K562 (cell line): ENCODE results near the gene IGFL1. TPM values are rescaled to one million over a fixed set of nuclear protein-coding genes. Genes with fewer than 3 reads are reported as not detected.

Experiments used
- ATAC-seq: fragments of 200-7000 bp; cut with Tn5 transposase; 3 replicates; pipeline ENCODE4 v1.9.1; 2020; ENCODE audit warnings: moderate library complexity
- BruUV-seq: library from RNA; stranded (reverse); fragments of 400-500 nt; replicated peaks from 2 replicates; lab custom pipeline; 2021; lab: Mats Ljungman, UMichigan
- CTCF ChIA-PET: fragments of 300-600 bp; formaldehyde crosslinking; extraction: SDS; loops from one replicate; lab custom pipeline; 2021; ENCODE audit warnings: low intra/inter-chr PET ratio; lab: Yijun Ruan, JAX
- POLR2A ChIA-PET: fragments of 300-600, 350-650 bp; sonication (Branson Sonifier 250); formaldehyde crosslinking; extraction: SDS; loops from one replicate; lab custom pipeline; 2021; ENCODE audit warnings: antibody characterized with exemption, inconsistent platforms; lab: Yijun Ruan, JAX
- DNase-seq, 4 experiments: peaks; one replicate each; pipeline versions ENCODE4 v3.0.0 to v3.0.0-alpha.2; 2011 to 2018; ENCODE audit warnings: low spot score in 3 of 4, mixed read lengths in 3 of 4; ENCODE audit errors: extremely low read depth in 1 of 4
- FAIRE-seq: peaks from 2 replicates; lab custom pipeline; 2011; peaks lifted over from hg19 to GRCh38; lab: Jason Lieb, UNC
- H2AFZ ChIP-seq: 2 replicates; pipeline ENCODE4 v1.6.0; 2011; ENCODE audit warnings: low read depth, low read length, control low read depth, inconsistent platforms
- H3K27ac ChIP-seq: fragments of 200-600 bp; 3 replicates; pipeline ENCODE4 v1.8.0; 2011; ENCODE audit warnings: low read depth, mild to moderate bottlenecking, control low read depth, inconsistent platforms, low read length, moderate library complexity, mixed read lengths; ENCODE audit errors: extremely low read depth
- H3K27me3 ChIP-seq, 2 experiments: fragments of 300-600 bp in 1 of 2; 2 replicates in 1 of 2; 3 replicates in 1 of 2; pipeline versions ENCODE4 v1.6.0 to v1.8.0; 2011; ENCODE audit warnings: inconsistent platforms in 2 of 2, low read length in 2 of 2, mild to moderate bottlenecking in 1 of 2, mixed read lengths in 1 of 2, moderate library complexity in 1 of 2; ENCODE audit not compliant: control insufficient read depth in 2 of 2, insufficient read depth in 2 of 2
- H3K36me3 ChIP-seq: fragments of 300-600 bp; 3 replicates; pipeline ENCODE4 v1.8.0; 2011; ENCODE audit warnings: mild to moderate bottlenecking, low read length, inconsistent platforms; ENCODE audit not compliant: control insufficient read depth, insufficient read depth
- H3K4me1 ChIP-seq, 2 experiments: fragments of 200-600 bp in 1 of 2; replicated peaks in 1 of 2; 2 replicates in 1 of 2; 3 replicates in 1 of 2; pipeline versions ENCODE4 v1.5.1 to v1.8.0; 2011; ENCODE audit warnings: inconsistent platforms in 2 of 2, low read length in 2 of 2, mild to moderate bottlenecking in 1 of 2, mixed read lengths in 1 of 2, moderate library complexity in 1 of 2; ENCODE audit not compliant: control insufficient read depth in 2 of 2, insufficient read depth in 2 of 2
- H3K4me2 ChIP-seq: 2 replicates; pipeline ENCODE4 v1.6.1; 2011; ENCODE audit warnings: low read length, control low read depth, inconsistent platforms, mixed read lengths; ENCODE audit not compliant: insufficient read depth
- H3K4me3 ChIP-seq: fragments of 200-600 bp; sonication (generic), shearing (Covaris generic); 2 replicates; pipeline ENCODE4 v1.5.1; 2016; ENCODE audit warnings: control low read depth, inconsistent platforms
- H3K79me2 ChIP-seq: fragments of 200-600 bp; 3 replicates; pipeline ENCODE4 v1.8.0; 2011; ENCODE audit warnings: low read length, inconsistent platforms; ENCODE audit not compliant: control insufficient read depth, insufficient read depth
- H3K9ac ChIP-seq, 2 experiments: 2 replicates each; pipeline versions ENCODE4 v1.6.0 to v1.6.1; 2011; ENCODE audit warnings: low read depth in 2 of 2, low read length in 2 of 2, control low read depth in 1 of 2, inconsistent platforms in 1 of 2, mild to moderate bottlenecking in 1 of 2, mixed read lengths in 1 of 2; ENCODE audit not compliant: insufficient read depth in 1 of 2
- H3K9me1 ChIP-seq: one replicate; pipeline ENCODE4 v1.6.0; 2011; ENCODE audit warnings: inconsistent platforms, mild to moderate bottlenecking, low read length, moderate library complexity; ENCODE audit not compliant: control insufficient read depth, insufficient read depth
- H3K9me3 ChIP-seq: replicated peaks from 2 replicates; pipeline ENCODE4 v1.5.1; 2011; ENCODE audit warnings: low read depth, low read length, inconsistent platforms; ENCODE audit not compliant: control insufficient read depth, insufficient read depth
- H4K20me1 ChIP-seq: replicated peaks from 2 replicates; pipeline ENCODE4 v1.6.1; 2011; ENCODE audit warnings: low read length, inconsistent platforms, mixed read lengths; ENCODE audit not compliant: control insufficient read depth, insufficient read depth
- CAMTA2 ChIP-seq: fragments of 250-450 bp; sonication (Bioruptor Pico); conservative IDR thresholded peaks from 2 replicates; pipeline ENCODE4 v1.5.1; 2022
- DACH1 ChIP-seq: fragments of 450-650 bp; IDR thresholded peaks from 2 replicates; pipeline ENCODE4 v1.6.1; 2018; ENCODE audit not compliant: partially characterized antibody
- EHMT2 ChIP-seq: fragments of 450-650 bp; IDR thresholded peaks from 2 replicates; pipeline ENCODE4 v1.6.1; 2018; ENCODE audit warnings: antibody characterized with exemption
- HEY1 ChIP-seq: fragments of 250-450 bp; sonication (Bioruptor Pico); IDR thresholded peaks from 2 replicates; pipeline ENCODE4 v1.5.0; 2020; ENCODE audit warnings: mild to moderate bottlenecking, moderate library complexity, borderline replicate concordance
- KAT8 ChIP-seq: fragments of 450-650 bp; IDR thresholded peaks from 2 replicates; pipeline ENCODE4 v1.6.1; 2016; ENCODE audit warnings: low read depth, mild to moderate bottlenecking
- REST ChIP-seq, 2 experiments: fragments of 450-650 bp; formaldehyde crosslinking in 1 of 2; IDR thresholded peaks; 2 replicates each; pipeline versions ENCODE4 v1.4.0 to v1.6.1; 2014 to 2020; ENCODE audit warnings: mild to moderate bottlenecking in 2 of 2, borderline replicate concordance in 1 of 2, low read depth in 1 of 2
- SMARCA5 ChIP-seq: fragments of 450-650 bp; IDR thresholded peaks from 2 replicates; pipeline ENCODE4 v1.6.1; 2016
- SUPT5H ChIP-seq: fragments of 450-650 bp; IDR thresholded peaks from 2 replicates; pipeline ENCODE4 v1.6.1; 2016
- TFAP4 ChIP-seq: sonication (generic); formaldehyde crosslinking; IDR thresholded peaks from 2 replicates; pipeline ENCODE4 v1.8.0; 2022; ENCODE audit warnings: missing genetic modification reagents, mild to moderate bottlenecking, moderate library complexity, borderline replicate concordance
- WGBS: fragments of 100-300 bp; shearing (Covaris generic); methylation state at CpG from one replicate; pipeline ENCODE4 v1.1.6; 2016; ENCODE audit warnings: low coverage, mixed read lengths; ENCODE audit not compliant: insufficient coverage; ENCODE audit errors: missing lambda C conversion rate; 5-methylcytosine and 5-hydroxymethylcytosine counted together
- in situ Hi-C: fragments of 300-500 bp; cut with MboI; formaldehyde crosslinking; loops from 4 replicates; pipeline ENCODE4 v1.15.0; 2018; ENCODE audit warnings: inconsistent platforms, mixed read lengths
- intact Hi-C: fragments of 100-400 bp; cut with micrococcal nuclease; formaldehyde crosslinking; loops from 2 replicates; pipeline ENCODE4 v1.14.2; 2022
- polyA plus RNA-seq, 8 experiments: library from polyadenylated mRNA; depleted of rRNA in 4 of 8; stranded (reverse) in 5 of 8; unstranded in 3 of 8; fragments of >200 nt; fragmentation: Nextera tagmentation in 2 of 8; fragmentation: Illumina TruSeq in 1 of 8; extraction: Ambion mirVana in 2 of 8; extraction: Trizol in 1 of 8; gene quantifications; 2 replicates each; pipeline versions ENCODE4 v1.2.1 to v1.2.3, GENCODE V29; 2011 to 2014; ENCODE audit warnings: inconsistent platforms in 1 of 8, missing spikeins in 1 of 8
- total RNA-seq, 7 experiments: library from RNA; depleted of rRNA in 6 of 7; stranded (reverse); fragments of >200 nt in 6 of 7; fragmentation: Illumina TruSeq in 2 of 7; extraction: Trizol in 2 of 7; gene quantifications; 2 replicates each; pipeline versions ENCODE4 v1.2.1 to v1.2.3, GENCODE V29; 2011 to 2021; ENCODE audit warnings: low replicate concordance in 1 of 7

The IGFL1 gene
- total and polyA plus RNA-seq, 9 of the 15 experiments (the other 6 are each of a cell fraction or from before 2014, with no cell fraction given), result not detected

- Histone ChIP-seq H3K9me3 (no peaks in the 10 kb centered on the region), H3K9me1 (no peaks in the 10 kb centered on the region), H3K36me3 (no peaks in the 10 kb centered on the region), H3K4me2 (no peak overlapping the region), H4K20me1 (no peaks in the 10 kb centered on the region), H3K27me3 (peaks cover 0 to 33% of the 10 kb centered on the region in 2 experiments; a peak in 2 of 5 replicates), H3K4me3 (no peak overlapping the region), H3K9ac (no peak overlapping the region), H3K4me1 (no peaks in the 10 kb centered on the region), H3K27ac (no peak overlapping the region), H2AFZ (no peak overlapping the region), H3K79me2 (no peaks in the 10 kb centered on the region)
- no peak for FAIRE-seq
- in situ Hi-C loops, result no loop called here
- DNase-seq, result no peak
- ChIA-PET POLR2A (no interaction called here), CTCF (interaction anchor here (0.6 to 0.7 kb wide), 2 partner anchors 140 to 145 kb away, joined by 4 read pairs; no protein-coding TSS in a partner anchor)
- no TSS peak for BruUV-seq
- peak; percentile 93 for TF ChIP-seq REST (IDR thresholded peaks at IDR 0.05; ENCODE audit: borderline replicate concordance)
- peak; percentile 92 for TF ChIP-seq REST (CRISPR knock-in tag; IDR thresholded peaks at IDR 0.05; ENCODE audit: low read depth)
- TF ChIP-seq SMARCA5, result no peak
- no peak for TF ChIP-seq CAMTA2
- TF ChIP-seq HEY1 (CRISPR knock-in tag), result no peak
- TF ChIP-seq KAT8, result no peak
- peak; percentile 95 for TF ChIP-seq TFAP4 (CRISPR knock-in tag)
- peak; percentile 83 for TF ChIP-seq EHMT2
- TF ChIP-seq DACH1, result no peak
- TF ChIP-seq SUPT5H, result no peak
- intact Hi-C loops, result no loop called here
- ATAC-seq, result no peak
- WGBS, result 0% methylated on average over 7 of the region's 7 CpGs
These were observed 7.4 kb upstream of the IGFL1 start for GRCh38 chr19:46221981-46222610.
